Activated naive CD4-positive, alpha-beta T cell treated with anti-CD3 and anti-CD28 coated beads for 36 hours (primary cell): ENCODE results near the gene KCTD3. TPM values are rescaled to one million over a fixed set of nuclear protein-coding genes. Genes with fewer than 3 reads are reported as not detected.

Experiments
- CTCF ChIA-PET: fragments of 350-600 bp; sonication (Branson Sonifier 250); formaldehyde crosslinking; loops from one replicate; lab custom pipeline; 2021; ENCODE audit warnings: antibody characterized with exemption; lab: Charles Lee
- DNase-seq: peaks from one replicate; pipeline ENCODE4 v3.0.0-alpha.2; 2020
- H3K27ac Mint-ChIP-seq: one replicate; pipeline ENCODE4 v1.8.0; 2021; ENCODE audit warnings: mild to moderate bottlenecking, mixed read lengths
- H3K27me3 Mint-ChIP-seq: one replicate; pipeline ENCODE4 v1.8.0; 2021; ENCODE audit warnings: low read depth, mixed read lengths
- H3K36me3 Mint-ChIP-seq: one replicate; pipeline ENCODE4 v1.8.0; 2021; ENCODE audit warnings: low read depth, mixed read lengths
- H3K4me1 Mint-ChIP-seq: one replicate; pipeline ENCODE4 v1.8.0; 2021; ENCODE audit warnings: low read depth, mixed read lengths
- H3K4me3 Mint-ChIP-seq: one replicate; pipeline ENCODE4 v1.8.0; 2021; ENCODE audit warnings: mild to moderate bottlenecking, moderate library complexity, mixed read lengths
- H3K9me3 Mint-ChIP-seq: one replicate; pipeline ENCODE4 v1.8.0; 2021; ENCODE audit warnings: mixed read lengths
- intact Hi-C: fragments of 100-400 bp; cut with micrococcal nuclease; formaldehyde crosslinking; loops from one replicate; pipeline ENCODE4 v1.15.1; 2023
- total RNA-seq, 2 experiments: library from RNA; stranded (reverse); gene quantifications; one replicate each; pipeline ENCODE4 v1.2.3, GENCODE V29; 2021

Gene KCTD3
- total RNA-seq, 2 experiments from 2014 or later, result 3.2 to 3.5 TPM

DNA sequence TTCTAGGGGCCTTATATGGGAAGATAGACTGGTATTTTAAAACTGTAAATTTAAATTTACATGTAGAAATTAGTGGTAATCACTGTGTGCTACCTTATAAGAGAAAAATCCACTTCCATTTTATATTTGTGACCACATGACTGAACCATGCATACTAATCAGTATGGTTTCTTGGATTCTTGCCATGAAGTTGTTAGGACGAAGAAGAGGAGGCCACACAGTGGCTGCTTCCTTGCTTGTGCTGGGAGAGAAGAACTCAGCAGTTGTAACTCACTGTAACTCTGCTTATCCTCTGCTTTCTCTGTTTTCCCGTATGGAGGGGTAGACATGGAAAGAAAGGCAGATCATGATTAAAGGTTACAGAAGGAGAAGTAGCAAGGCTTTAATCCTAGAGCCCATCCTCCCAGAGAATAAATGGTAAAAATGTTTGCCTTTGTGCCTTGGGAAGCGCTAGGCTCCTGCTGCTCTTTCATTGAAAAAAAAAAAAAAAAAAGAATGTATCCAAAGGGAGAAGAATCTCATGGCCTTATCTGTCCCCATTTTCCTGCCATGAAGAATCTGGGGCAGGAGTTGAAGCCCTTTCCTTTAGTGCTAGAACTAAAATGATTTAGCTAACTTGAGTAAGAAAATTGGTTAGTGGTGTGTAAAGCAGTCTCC is 32.4 kb downstream of the KCTD3 start:
- intact Hi-C loops, result no loop called here
- H3K4me1 Mint-ChIP-seq, result peaks cover 2% of the 10 kb centered on the region
- CTCF ChIA-PET, result no interaction called here
- no peak overlapping the region for H3K27ac Mint-ChIP-seq
- peaks cover 21% of the 10 kb centered on the region for H3K36me3 Mint-ChIP-seq
- H3K4me3 Mint-ChIP-seq, result no peak overlapping the region
- no peak for DNase-seq
- no peaks in the 10 kb centered on the region for H3K27me3 Mint-ChIP-seq
- H3K9me3 Mint-ChIP-seq, result no peaks in the 10 kb centered on the region

DNA sequence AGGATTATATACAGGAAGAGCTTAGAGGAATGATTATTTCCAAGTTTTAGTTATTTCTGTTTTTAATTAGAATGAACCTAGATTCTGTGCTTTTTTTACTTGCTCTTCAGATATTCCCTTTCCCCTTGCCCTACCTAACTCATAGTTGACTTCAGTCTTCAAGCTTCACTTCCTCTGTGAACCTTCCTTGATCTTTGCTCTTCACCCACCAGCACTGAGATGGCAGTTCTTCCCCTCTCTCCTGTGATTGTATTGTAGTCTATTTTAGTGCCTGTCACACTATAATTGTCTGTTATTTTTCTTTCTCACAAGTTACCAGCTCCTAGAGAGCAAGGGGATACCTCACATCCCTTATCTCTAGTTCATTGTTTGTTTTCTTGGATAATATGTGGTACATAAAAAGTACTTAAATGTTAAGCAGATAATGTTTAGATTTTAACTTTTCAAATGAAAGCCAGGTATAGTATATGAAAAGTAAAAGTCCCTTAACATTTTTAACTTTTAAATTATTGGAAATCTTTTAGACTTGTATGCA is 33.2 kb downstream of the KCTD3 start:
- no peaks in the 10 kb centered on the region for H3K9me3 Mint-ChIP-seq
- CTCF ChIA-PET, result no interaction called here
- H3K27me3 Mint-ChIP-seq, result no peaks in the 10 kb centered on the region
- intact Hi-C loops, result no loop called here
- peaks cover 21% of the 10 kb centered on the region for H3K36me3 Mint-ChIP-seq
- H3K4me3 Mint-ChIP-seq, result no peak overlapping the region
- H3K27ac Mint-ChIP-seq, result no peak overlapping the region
- peaks cover 2% of the 10 kb centered on the region for H3K4me1 Mint-ChIP-seq
- no peak for DNase-seq

DNA sequence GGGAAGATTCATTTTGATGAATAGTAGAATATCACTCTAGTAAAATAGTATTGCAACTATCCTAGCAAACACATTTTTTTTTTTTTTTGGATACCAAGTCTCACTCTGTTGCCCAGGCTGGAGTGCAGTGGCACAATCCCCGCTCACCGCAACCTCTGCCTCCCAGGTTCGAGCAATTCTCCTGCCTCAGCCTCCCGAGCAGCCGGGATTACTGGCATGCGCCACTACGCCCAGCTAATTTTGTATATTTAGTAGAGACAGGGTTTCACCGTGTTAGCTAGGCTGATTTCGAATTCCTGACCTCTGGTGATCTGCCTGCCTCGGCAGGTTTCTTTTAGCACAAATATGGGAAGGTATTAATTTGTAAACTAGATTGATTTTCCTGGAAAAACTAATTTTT is 33.8 kb downstream of the KCTD3 start:
- CTCF ChIA-PET, result no interaction called here
- no peak overlapping the region for H3K4me3 Mint-ChIP-seq
- DNase-seq, result no peak
- intact Hi-C loops, result no loop called here
- no peaks in the 10 kb centered on the region for H3K27me3 Mint-ChIP-seq
- H3K36me3 Mint-ChIP-seq, result peaks cover 17% of the 10 kb centered on the region
- no peaks in the 10 kb centered on the region for H3K9me3 Mint-ChIP-seq
- H3K4me1 Mint-ChIP-seq, result peaks cover 2% of the 10 kb centered on the region
- no peak overlapping the region for H3K27ac Mint-ChIP-seq

DNA sequence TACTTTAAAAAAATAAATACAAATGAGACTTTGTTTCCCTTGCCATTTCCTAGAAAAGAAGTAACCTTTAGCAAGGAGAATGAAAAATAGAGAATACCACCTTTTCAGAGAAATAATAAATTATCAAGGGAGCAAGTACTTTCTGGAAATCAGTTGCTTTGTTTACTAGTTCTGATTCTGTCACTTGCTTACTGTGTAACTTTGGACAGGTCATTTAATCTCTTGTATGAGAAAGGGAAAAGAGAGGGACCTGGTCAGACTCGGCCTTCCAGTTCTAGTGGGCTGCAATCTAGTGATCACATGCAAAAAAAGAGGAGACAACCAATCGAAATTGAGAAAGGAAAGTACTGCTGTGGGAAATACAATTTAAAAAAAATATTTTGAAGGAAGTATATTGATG is 34.2 kb downstream of the KCTD3 start:
- intact Hi-C loops, result no loop called here
- no peak overlapping the region for H3K27ac Mint-ChIP-seq
- H3K27me3 Mint-ChIP-seq, result no peaks in the 10 kb centered on the region
- no peaks in the 10 kb centered on the region for H3K9me3 Mint-ChIP-seq
- H3K4me1 Mint-ChIP-seq, result peaks cover 2% of the 10 kb centered on the region
- DNase-seq, result no peak
- peaks cover 14% of the 10 kb centered on the region for H3K36me3 Mint-ChIP-seq
- H3K4me3 Mint-ChIP-seq, result no peak overlapping the region
- CTCF ChIA-PET, result no interaction called here

DNA sequence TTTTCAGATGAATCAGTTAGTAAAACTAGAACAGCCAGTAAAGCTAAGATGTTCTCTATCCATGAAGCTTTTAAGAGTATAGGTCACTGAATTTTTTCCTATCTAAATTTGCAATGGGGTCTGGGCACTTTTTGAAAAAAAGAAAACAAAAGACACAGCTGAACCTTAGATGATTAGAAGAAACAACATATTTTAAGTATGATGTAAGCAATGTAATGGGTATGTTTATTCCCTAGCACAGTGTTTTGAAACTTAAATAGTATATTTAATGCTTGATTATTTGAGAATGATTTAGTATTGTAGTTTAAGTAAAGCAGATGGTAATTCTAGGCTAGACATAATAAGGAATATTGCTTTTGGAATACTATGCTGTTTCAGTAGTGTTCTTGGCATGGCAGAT is 36.2 kb downstream of the KCTD3 start:
- no peaks in the 10 kb centered on the region for H3K9me3 Mint-ChIP-seq
- peaks cover 7% of the 10 kb centered on the region for H3K36me3 Mint-ChIP-seq
- no peaks in the 10 kb centered on the region for H3K4me1 Mint-ChIP-seq

DNA sequence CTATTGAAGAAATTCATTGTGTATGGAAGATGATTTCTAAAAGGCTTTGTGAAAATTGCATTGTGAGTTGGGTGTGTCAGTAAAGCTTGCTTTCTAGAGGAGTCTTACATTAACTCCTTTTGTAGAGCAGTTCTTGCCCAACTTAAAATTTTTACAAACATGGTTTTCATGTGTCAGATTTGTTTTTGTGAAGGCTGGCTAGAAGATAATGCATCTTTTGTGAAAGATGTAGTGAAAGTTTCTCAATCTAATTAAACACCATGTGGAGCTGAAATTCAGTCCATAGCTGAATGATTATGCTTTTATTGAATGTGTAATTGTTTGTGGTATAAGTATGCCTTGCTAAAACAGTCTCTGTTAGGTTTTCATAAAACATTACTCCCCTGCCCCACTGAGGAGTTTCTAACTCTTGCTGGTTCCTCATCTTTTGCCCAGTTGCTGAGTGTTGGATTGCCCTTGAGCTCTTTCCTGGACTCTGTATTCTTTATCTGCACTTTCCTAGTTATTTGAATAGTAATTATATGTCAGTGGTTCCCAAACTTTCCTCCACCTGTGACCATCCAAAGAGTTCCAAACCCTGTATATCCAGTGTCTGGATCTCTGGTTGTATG is 38.0 kb downstream of the KCTD3 start:
- Mint-ChIP-seq H3K27me3 (no peaks in the 10 kb centered on the region), H3K27ac (no peak overlapping the region), H3K4me3 (no peak overlapping the region), H3K36me3 (peaks cover 14% of the 10 kb centered on the region), H3K4me1 (no peaks in the 10 kb centered on the region), H3K9me3 (no peaks in the 10 kb centered on the region)
- intact Hi-C loops, result no loop called here
- CTCF ChIA-PET, result interaction anchor here (1.2 kb wide), 1 partner anchor 39 kb away, joined by 3 read pairs; the partner anchor contains the start of gene KCTD3
- no peak for DNase-seq

More for the DNA sequence above, 36.2 kb downstream of the KCTD3 start:
- intact Hi-C loops, result no loop called here
- CTCF ChIA-PET, result no interaction called here
- Mint-ChIP-seq H3K4me3 (no peak overlapping the region), H3K27ac (no peak overlapping the region), H3K27me3 (no peaks in the 10 kb centered on the region)
- no peak for DNase-seq

DNA sequence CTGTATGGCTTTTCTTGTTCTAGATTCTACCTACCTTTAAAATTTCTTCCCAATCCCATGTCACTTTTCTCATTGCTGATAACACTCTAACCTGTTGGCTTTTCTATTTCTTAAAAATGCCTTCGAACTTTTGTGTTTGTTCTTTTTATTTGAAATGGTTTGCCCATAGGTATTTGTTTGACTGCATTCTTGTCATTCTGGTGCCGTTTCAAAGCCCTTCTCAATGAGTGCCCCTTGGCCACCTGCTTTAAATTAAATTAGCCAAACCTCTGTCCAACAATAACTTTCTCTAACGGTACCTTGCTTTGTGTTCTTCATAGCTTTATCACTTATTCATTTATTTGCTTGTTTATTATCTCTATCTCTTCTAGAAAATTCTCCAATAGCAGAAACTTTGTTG is 38.9 kb downstream of the KCTD3 start:
- no peaks in the 10 kb centered on the region for H3K4me1 Mint-ChIP-seq
- H3K9me3 Mint-ChIP-seq, result no peaks in the 10 kb centered on the region
- intact Hi-C loops, result loop anchor here (1.0 kb wide), 1 partner anchor 80 kb away; no protein-coding TSS in a partner anchor
- H3K36me3 Mint-ChIP-seq, result peaks cover 14% of the 10 kb centered on the region
- no peak overlapping the region for H3K4me3 Mint-ChIP-seq
- CTCF ChIA-PET, result interaction anchor here (0.7 kb wide), 1 partner anchor 102 kb away, joined by 3 read pairs; no protein-coding TSS in a partner anchor
- no peaks in the 10 kb centered on the region for H3K27me3 Mint-ChIP-seq
- DNase-seq, result no peak
- H3K27ac Mint-ChIP-seq, result no peak overlapping the region

DNA sequence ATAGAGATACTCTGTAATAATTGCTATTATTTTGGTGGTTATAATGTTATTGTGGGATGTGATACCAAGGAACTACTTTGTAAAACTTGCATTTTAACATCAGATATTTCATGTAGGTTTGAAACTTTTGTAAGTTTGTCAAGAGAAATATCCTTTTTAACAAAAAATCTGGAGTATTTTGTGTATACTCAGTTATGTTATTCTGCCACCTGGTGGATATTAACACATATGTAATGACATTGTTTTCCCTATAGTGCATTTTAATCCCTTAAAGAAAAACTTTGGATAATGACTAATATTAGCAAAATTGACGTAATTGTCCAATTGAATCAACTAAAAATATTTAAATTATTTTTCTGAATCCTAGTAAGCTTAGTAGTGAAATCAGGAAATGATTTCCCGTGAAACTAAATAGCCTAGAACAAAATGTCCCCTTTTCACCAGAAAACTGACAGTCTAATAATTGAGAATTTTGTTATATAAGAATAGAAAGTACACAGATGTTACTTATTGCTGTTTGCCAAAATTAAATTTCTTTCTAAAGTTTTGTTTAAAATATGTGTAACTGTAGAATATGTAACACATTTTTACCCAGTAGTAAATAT is 39.6 kb downstream of the KCTD3 start:
- DNase-seq, result no peak
- no peaks in the 10 kb centered on the region for H3K9me3 Mint-ChIP-seq
- intact Hi-C loops, result loop anchor here (1.0 kb wide), 1 partner anchor 80 kb away; no protein-coding TSS in a partner anchor
- no peak overlapping the region for H3K4me3 Mint-ChIP-seq
- peaks cover 14% of the 10 kb centered on the region for H3K36me3 Mint-ChIP-seq
- H3K4me1 Mint-ChIP-seq, result no peaks in the 10 kb centered on the region
- H3K27me3 Mint-ChIP-seq, result no peaks in the 10 kb centered on the region
- CTCF ChIA-PET, result interaction anchor here (0.7 kb wide), 1 partner anchor 101 kb away, joined by 3 read pairs; no protein-coding TSS in a partner anchor
- no peak overlapping the region for H3K27ac Mint-ChIP-seq

DNA sequence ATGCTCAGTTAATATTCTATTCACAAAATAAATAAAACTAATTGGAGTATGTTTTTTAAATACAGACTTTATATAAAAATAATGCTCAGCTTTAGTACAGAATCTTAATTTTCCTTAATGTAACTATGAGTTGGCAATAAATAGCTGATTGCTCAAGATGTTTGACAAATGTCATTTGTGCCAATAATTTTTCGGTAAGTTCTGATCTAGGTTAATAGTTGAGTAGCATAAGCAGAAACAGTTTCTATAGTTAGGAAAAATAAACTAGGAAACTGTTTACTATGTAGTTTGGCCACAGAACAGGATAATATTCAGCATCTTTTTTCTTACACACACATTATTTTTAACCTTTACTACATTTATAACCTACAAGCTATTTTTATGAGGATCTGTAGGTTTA is 40.3 kb downstream of the KCTD3 start:
- H3K27ac Mint-ChIP-seq, result no peak overlapping the region
- no peaks in the 10 kb centered on the region for H3K4me1 Mint-ChIP-seq
- H3K4me3 Mint-ChIP-seq, result no peak overlapping the region
- H3K9me3 Mint-ChIP-seq, result no peaks in the 10 kb centered on the region
- CTCF ChIA-PET, result interaction anchor here (0.6 to 0.7 kb wide), 2 partner anchors 920 to 1347 kb away, joined by 3 read pairs; no protein-coding TSS in a partner anchor
- peaks cover 16% of the 10 kb centered on the region for H3K36me3 Mint-ChIP-seq
- no peaks in the 10 kb centered on the region for H3K27me3 Mint-ChIP-seq
- intact Hi-C loops, result no loop called here
- no peak for DNase-seq

DNA sequence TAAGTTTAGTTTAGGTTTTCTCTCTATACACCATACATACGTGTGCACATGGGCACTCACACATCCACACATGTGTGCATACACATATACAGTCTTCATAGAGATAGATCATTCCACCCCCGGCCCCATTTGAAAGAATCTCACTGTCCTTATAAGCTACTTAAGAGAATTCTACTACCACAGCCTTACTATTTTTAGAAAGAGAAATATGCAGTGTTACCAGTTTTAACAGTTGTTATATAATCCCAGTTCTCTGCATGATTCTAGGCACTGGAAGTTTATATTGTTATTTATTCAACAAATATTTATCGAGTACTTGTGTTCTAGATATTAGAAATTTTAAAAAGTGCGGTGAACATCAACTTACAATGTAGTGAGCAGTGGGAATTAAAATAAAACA is 41.5 kb downstream of the KCTD3 start:
- Mint-ChIP-seq H3K27me3 (no peaks in the 10 kb centered on the region), H3K27ac (no peak overlapping the region), H3K4me3 (no peak overlapping the region), H3K36me3 (peaks cover 22% of the 10 kb centered on the region), H3K9me3 (no peaks in the 10 kb centered on the region), H3K4me1 (no peaks in the 10 kb centered on the region)
- intact Hi-C loops, result no loop called here
- CTCF ChIA-PET, result no interaction called here
- no peak for DNase-seq

DNA sequence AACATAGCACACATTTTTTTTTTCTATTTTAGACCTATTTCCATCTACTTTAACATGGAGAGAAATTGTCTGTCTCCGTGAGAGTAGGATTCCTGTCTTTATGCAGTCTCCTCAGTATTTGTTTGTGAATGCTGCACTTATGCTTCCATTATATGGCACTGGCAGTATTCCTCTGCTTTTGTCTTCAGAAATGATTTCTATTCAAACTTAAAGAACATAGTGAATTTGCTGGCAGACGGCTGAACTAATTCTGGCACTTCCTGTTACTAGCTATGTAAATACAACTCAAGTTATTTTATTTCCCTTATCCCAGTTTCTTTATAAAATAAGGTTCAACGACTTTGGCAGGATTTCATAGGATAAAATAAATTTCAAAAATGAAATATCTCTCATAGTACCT is 45.3 kb downstream of the KCTD3 start:
- no peaks in the 10 kb centered on the region for H3K4me1 Mint-ChIP-seq
- intact Hi-C loops, result no loop called here
- CTCF ChIA-PET, result no interaction called here
- no peak overlapping the region for H3K27ac Mint-ChIP-seq
- DNase-seq, result no peak
- H3K9me3 Mint-ChIP-seq, result no peaks in the 10 kb centered on the region
- no peak overlapping the region for H3K4me3 Mint-ChIP-seq
- no peaks in the 10 kb centered on the region for H3K27me3 Mint-ChIP-seq
- peaks cover 22% of the 10 kb centered on the region for H3K36me3 Mint-ChIP-seq

DNA sequence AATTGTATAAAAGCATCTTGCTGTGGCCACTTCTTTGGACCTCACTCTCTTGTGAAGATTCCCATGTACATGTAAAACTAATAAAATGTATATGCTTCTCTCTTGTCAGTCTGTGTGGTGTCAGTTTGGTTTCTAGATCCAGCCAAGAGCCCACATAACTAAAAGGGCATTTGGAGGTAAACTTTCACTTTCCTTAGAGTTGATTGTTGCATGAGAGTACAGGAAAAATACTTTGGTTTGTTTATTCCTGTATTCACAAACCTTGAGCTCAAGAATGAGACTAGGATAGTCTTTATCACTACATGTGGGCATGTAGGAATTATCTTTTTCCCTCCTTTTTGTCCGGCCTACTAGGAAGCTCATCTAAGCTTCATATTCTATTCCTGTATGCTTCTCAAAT is 50.9 kb downstream of the KCTD3 start:
- DNase-seq, result no peak
- peaks cover 16% of the 10 kb centered on the region for H3K36me3 Mint-ChIP-seq
- H3K27me3 Mint-ChIP-seq, result no peaks in the 10 kb centered on the region
- intact Hi-C loops, result no loop called here
- no peaks in the 10 kb centered on the region for H3K4me1 Mint-ChIP-seq
- H3K4me3 Mint-ChIP-seq, result no peak overlapping the region
- H3K9me3 Mint-ChIP-seq, result no peaks in the 10 kb centered on the region
- no peak overlapping the region for H3K27ac Mint-ChIP-seq
- CTCF ChIA-PET, result interaction anchor here (1.2 kb wide), 1 partner anchor 116 kb away, joined by 3 read pairs; no protein-coding TSS in a partner anchor
